DMS 273 treated with DMSO at 0.1 percent for 48 hours (cell line): ENCODE data around the gene CYS1.
"Not testable (repeated sequence)": the region's sequence is repeated elsewhere in the genome, so short reads cannot be mapped to it uniquely, and the experiment has no call there.

Source experiments
- DNase-seq: peaks from one replicate; lab custom pipeline; 2025; lab: John Stamatoyannopoulos, UW

Gene CYS1

DNA sequence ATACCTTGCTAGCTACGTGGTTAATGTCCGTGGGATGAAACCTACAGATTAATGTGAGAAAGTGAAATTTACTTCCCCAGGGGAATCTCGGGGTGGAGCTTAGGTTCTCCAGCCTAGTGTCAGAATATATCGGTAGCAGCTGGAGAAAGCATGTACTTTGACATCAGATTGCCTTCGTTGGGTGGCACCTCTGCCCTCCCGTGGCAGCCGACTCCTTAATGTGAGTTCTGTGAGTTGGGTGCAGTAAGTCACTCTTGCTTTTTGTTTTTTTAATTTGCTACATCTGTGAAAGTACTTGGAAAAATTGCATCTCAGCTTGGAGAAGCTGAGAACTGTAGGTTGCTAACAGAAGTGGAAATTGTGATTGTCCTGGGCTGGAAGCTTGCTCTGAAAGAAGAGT, 33.3 kb downstream of the CYS1 start:
- DNase-seq: no peak

DNA sequence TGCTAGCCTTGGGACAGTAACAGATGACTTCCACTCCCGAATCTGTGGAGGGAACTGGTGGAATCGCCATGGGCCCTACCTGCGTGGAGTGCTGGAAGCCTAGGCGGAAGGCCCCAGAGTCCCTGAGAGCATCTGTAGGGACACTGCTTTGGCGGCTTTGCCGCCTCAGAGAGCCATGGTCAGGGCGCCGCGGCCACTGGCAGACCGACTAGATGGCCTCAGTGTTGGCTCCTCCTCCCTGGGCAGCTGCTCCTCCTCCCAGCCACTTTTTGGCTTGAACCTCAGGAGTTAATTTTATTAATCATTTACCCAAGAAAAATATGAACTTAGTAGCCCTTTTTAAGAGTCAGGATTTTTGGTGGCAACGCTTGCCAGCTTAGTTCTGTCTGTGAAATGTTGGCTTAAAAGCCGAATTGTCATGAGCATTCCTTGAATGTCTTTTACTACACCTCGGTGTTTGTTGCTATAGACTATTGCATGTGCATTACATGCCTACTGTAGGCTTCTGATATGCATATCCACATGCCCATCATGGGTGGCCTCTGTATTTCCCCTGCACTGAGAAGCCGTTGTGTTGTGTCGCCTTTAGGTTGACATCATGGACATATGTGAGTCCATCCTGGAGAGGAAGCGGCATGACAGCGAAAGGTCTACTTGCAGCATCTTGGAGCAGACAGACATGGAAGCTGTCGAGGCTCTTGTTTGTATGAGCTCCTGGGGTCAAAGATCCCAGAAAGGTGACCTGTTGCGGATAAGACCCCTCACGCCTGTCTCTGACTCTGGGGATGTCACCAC, 34.5 kb downstream of the CYS1 start:
- DNase-seq: no peak

DNA sequence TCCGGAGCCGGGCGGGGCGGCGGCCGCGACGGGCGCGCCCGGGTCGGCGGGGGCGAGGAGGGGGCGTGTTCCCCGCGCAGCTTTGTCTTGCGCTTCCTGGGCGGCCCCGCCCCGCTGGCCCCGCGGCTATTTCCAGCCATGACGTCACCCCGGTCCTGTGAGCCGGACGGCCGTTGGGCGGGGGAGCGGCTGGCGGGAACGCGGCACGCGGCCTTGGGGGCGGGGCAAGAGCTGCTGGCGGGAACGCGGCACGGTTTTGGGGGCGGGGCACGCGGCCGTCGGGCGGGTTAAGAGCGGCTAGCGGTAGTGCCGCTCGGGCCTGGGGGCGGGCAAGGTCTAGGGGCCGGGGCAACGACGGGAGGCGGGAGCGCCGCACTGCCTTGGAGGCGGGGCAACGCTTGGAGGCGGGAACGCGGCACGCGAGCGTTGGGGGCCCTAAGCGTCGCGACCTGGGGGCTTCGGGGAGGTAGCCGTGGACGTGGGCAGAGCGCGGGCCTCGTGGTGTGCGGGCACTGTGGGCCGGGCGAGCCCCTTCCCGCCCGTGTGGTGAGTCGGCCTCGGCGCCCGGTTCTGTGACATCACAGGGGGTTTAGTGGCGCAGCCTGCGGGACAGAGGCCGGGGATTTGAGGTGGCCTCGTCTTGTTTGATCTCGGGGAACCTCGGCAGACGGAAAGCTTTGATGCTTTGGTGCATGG, 36.2 kb downstream of the CYS1 start:
- peak; percentile 38 for DNase-seq

DNA sequence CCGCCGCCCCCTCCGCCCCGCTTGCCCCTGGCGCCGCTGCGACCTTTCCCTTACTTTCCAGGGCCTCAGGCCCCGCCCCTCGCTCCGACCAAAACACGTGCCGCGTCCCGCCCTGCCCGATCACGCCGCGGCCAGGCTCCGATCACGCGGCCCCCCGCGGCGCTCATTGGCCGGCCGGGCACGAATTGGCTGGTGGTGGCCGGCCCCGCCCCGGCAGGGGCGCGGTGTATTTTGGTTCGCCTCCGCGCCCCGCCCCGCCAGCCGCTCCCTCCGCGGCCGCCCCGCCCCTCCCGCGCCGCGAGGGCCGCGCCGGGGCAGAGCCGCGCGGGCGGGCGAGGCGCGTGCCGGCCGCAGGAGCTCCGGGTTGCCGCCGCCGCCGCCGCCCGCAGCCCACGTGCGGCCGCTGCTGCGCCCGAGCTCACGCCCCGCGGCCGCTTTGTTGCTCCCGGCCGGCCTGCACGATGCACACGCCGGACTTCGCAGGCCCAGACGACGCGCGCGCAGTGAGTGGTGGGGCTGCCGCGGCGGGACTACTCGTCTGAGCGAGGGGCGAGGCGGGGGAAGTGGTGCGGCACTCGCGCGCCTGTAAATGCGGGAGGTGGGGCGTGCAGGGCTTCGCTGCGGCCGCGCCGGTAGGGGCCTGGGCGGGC, 36.8 kb downstream of the CYS1 start, which contains the start of gene KLF11:
Gene KLF11 (plus strand): TSS at position 295 of the 650 bp plus-strand sequence. CDS start 167 bp downstream, at position 462.
- peak; percentile 59 for DNase-seq

DNA sequence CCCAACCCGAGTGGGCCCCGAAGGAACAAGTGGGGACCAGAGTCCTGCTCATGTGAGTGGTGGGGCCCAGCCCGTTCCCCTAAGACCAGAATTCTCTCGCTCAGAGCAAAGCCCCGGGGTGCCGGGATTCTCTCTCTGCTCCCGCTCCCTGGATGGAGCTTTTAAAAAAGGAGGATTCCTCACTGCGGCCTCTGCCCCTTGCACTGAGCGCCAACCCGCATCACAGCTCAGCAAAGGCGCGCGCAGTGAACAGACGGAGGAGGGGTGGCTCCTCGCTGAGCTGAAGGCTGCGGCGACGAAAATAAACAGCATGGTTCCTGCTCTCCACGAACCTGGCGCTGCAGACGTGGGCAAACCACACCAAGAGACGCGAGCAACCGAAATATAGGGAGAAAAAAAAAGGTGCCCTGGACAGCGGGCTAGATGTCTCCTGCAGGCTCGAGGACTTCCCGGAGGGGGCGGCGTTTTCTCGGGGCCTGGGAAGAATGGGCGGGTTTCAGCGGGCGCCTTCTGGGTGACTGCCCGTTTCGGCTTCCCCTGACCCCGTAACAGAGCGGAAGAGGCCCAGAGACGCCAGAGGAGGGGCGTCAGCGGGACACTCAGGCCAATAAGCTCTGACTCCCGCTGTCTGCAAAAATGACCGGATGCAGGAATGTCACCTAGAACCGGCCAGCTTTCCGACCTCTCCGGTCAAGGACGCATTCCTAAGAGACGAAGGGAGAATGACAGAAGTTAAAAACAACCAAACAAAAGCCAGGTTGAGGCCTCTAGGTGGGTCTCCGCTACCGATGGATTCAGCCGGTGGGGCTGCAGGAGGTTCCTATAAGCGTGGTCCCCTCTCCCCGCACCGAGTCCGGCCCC, 37.7 kb downstream of the CYS1 start:
- no peak for DNase-seq

DNA sequence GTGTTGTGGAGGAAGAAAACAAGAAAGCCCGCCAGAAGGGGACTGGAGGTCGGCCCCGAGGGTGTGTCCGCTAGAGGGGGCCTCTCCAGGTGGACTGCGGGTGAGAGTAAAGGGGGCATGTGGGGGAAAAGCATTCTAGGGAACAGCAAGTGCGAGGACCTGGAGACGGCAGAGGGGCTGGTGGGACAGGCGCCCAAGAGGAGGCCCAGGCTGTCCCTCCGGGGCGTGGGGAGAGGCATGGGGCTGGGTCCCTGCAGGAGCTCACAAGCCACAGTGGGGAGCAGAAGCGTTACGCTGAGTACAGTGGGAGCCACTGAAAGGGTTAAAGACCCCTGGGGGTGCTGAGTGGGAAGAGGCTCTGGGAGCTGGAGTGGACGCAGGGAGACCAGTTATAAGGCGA, 38.5 kb downstream of the CYS1 start:
- no peak for DNase-seq

DNA sequence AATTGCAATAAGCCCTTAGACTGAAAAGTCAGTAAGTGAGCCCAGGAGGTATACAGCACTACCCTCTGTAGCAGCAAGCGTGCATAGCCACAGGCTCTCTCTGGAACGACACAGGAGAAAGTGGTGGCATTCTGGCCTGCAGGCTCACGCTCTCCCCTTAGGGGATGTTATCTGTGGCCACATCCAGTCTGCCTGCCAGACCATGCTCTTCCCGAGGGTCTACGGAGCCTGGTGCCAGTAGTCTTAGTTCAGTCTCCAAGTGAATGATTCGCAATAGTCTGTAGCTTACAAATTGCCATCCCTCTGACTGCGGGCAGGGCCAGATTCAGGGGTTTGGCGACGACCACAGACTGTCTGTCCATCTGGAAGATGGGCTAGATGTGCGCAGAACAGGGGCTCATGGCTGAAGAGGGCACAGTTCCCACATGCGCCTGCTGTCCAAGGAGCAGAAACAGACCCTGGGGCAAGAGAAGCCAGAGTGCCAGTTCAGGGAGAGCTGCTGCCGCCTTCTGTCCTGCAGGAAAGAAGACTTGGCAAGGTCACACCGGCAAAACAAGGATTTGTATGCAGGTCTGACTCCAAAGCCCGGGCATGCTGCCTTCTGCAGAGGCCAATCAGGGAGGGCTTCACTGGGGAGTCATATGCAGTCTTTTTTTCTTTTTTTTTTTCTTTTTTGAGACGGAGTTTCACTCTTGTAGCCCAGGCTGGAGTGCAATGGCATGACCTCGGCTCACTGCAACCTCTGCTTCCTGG, 40.4 kb downstream of the CYS1 start:
- no peak for DNase-seq

DNA sequence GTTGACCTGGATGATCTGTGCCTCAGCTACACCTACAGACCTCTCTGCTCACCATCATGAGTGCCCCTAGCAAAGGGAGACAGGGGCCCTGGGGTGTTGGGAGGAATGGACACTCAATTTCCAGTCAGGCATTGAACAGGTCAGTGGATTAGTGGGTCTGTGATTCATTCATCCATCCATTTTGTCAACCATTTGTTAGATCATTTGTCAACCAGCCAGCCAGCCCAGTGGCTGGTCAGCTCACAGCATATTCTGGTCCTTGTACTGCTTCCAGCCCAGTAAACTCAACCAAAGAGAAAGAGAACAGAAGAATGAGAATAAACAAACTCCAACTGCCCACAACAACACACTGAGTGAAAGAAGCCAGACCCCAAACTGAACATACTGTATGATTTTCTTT, 41.5 kb downstream of the CYS1 start:
- no peak for DNase-seq

DNA sequence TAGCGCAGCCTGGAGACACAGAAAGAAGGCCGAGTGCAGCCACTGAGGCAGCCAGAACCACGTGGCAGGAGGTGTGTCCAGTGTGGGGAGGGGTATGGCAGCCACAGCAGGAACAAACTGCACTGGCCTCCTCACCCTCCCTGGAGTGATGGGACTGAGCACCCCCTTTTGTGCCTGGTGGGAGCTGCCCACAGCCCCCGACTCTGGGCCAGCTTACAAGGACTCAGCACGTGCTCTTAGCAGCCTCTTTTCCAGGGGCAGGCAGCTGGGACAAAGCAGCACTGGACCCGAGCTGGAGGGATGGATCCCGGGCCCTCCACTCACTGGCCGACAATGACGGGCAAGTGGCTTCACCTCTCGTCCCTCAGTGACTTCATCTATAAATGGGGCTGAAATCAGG, 42.1 kb downstream of the CYS1 start:
- no peak for DNase-seq

DNA sequence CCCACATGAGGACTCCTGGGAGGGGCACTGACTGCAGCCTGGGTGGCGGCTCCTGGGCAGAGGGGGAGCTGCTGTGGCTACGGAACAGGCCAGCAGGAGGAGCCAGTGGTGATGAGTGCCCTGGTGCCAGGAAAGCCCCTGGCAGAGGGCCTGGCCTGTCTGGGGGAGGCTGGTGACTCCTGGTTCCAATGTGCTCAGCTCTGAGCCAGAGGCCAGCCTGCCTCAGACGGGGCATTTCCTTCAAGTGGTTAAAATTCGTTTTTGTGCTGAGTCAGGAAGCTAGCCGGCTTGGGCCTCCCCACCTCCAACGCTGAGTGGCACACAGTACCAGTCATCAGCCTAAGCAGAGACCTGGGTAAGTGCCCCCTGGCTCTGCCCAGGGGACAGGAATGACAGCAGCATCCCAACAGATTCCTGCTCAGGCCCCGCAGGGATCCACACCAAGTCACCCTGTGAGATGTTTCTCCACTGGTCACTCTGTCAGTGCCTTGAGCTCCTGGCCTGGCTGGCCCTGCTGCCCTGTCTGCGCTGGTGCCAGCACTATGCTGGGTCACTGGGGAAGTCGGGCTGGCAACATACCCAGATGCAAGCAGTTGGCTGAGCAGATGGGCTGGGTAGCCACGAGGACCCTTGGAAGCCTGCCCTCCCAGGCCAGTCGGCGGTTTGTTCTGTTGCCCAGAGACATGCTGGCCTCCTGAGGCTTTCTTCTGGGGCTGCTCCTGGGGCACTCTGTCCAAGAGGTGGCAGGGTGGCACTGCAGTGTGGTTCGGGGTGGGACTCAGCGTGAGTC, 43.9 kb downstream of the CYS1 start:
- DNase-seq: peak; percentile 91

DNA sequence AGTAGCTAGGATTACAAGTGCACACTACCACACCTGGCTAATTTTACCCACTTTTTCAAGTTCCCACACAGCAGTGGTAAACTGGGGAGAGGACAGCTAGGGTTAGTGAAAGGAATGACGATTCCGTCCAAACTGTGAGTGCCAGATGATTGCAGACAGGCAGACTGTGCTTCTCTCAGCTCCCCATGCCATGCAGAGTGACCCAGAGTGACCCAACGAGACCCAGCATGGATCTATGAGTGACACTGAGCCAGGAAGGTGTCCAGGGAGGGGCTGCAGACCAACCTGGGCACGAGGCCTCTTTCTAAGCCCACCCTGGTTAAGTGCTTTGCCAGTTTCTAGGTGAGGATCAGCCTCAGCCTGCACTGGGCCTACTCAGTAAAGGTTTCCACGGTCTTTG, 44.6 kb downstream of the CYS1 start:
- no peak for DNase-seq

DNA sequence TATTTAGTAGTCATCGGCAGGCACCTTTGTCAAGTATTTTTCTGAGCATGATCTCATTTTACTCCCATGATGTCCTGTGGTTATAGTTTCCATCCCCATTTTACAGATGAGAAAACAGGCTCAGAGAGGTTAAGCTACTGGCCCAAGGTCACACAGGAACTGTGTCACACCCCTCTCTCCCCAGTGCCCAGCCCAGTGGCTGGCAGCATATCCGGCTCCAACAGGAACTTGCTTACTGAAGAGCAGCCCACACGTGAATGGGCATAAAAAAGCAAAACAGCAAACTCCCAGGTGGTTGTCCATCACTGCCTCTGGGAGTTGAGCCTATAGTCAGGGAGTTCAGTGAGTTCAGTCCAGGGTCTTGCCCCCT, 45.2 kb downstream of the CYS1 start:
- no peak for DNase-seq

DNA sequence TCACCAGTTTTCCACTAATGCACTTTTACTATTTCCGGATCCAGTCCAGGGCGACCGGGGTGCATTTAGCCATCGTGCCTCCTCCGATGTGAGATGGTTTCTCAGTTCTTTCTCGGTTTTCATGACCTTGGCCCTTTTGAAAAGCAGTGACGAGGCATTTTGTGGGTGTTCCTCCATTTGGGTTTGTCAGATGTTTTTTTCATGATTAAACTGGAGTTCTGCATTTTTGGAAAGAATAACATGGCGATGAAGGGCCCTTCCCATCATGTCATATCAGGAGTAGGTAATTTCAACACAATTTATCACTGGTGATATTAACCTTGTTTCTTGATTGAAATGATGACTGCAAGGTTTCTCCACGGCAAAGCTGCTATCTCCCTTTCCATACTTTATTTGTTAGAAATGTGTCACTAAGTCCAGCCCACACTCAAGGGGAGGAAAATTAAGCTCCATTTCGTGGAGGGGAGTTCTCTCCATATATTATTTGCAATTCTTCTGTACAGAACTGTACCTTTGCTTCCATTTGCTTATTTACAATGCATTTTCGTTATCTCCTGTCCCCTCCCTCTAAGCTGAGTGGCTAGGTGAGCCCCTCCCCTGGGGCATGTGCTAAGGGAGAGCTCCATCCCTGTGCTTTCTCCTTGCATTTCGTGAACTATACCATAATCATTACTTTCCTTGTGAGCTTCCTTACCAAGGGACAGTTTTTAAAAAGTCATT, 45.7 kb downstream of the CYS1 start:
- DNase-seq: no peak

DNA sequence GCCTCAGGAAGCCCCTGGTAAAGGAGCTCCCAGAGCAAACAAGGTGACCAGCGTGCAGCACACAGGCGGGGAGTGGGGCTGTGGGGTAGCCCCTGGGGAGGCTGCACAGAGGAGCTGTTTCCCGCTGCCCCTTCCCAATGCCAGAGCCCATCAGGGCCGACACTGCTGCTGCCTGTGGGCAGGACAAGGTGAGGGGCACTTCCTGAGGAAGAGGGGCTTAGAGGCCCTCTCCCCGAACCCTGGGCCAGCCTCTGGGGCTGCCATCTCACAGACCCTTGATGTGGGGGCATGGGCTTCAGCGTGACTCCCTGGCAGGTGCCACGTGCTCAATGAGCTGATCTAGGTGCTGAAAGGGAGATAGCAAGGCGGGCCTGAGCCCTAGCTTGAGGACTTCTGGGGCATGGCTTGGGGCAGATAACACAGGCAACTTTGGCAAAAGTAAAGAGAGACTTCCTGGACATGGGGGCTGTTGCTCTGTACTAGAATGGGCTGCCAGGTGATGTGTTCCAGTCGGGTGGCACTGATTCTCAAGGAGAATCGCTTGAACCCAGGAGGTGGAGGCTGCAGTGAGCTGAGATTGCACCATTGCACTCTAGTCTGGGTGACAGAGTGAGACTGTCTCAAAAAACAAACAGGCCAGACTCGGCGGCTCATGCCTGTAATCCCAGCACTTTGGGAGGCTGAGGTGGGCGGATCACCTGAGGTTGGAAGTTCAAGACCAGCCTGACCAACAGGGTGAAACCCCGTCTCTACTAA, 46.8 kb downstream of the CYS1 start:
- DNase-seq: no peak

DNA sequence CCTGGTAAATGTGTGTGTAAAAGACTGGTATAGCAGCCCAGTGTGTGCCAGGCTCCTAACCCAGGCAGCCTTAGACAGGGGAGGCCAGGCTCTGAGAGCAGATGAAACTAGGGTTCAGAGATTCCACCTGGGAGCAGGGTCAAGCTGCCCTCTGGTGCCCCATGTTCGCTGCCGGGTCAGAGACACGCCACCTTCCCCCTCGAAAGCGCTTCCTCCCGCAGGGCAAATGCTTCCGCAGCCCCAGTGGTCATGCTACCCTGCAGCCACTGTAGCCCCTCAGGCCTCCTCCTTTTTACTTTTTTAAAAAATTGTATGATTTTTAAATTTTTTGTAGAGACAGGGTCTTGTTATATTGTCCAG, 47.5 kb downstream of the CYS1 start:
- DNase-seq: no peak

DNA sequence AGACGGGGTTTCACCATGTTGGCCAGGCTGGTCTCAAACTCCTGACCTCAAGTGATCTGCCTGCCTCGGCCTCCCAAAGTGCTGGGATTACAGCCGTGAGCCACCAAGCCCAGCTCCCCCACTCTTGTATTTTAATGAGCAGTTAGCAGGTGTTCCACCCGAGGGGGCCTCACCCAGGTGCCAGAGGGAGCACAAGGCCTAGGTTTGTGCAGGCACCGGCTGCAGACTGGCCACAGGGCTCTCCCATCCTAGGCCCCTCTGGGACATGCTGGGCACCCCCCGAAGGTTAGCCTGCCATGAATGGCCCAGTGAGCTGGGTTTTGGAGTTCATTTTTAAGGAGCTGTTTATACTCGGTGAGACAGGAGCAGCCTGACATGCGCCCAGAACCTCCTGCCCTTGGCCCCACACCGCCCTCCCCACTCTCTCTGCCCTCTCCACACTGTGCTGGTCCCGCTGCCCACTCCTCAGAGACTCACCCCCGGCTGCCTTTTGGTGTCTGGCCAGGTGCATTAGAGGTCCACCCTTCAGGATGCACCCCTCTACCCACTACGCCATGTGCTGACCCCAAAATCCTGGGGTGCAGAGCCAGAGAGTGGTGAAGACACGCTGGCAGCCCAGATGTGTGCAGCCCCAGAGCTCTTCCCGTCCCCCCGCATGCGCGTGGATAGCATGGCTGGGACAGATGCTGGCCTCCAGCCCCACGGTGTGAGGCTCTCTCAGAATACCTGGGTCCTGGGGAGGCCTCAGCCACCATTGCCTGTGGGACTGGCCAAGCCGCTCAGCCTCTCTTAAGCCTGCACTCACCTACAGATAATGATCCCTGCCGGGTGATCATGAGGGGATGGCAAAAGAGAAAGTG, 48.1 kb downstream of the CYS1 start:
- DNase-seq: no peak

DNA sequence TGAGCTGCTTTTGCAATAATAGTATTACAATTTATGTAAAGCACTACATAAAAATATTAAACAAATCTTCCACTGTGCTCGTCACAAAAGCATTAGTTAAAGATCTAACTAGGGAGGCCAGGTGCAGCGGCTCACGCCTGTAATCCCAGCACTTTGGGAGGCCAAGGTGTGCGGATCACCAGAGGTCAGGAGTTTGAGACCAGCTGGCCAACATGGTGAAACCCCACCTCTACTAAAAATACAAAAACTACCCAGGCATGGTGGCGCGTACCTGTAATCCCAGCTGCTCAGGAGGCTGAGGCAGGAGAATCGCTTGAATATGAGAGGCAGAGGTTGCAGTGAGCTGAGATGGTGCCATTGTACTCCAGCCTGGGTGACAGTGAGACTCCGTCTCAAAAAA, 49.4 kb downstream of the CYS1 start:
- not testable (repeated sequence) for DNase-seq

DNA sequence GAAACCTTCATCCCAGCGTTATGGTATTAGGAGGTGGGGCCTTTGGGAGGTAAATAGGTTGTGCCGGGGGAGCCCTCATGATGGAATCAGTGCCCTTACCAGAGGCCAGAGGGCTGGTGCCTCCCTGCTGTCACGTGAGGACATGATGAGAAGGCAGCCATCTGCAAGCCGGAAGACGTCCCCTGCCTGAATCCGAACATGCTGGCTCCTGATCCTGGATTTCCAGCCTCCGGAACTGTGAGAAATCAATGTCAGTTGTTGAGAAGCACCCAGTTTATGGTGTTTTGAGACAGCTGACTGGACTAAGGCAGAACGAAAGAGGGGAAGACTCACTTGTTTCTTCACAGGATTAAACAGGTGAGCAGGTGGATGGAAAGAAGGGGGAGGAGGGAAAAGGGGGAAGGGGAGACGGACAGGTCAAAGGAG, 49.9 kb downstream of the CYS1 start:
- no peak for DNase-seq
